ENCODE data around the gene AIPL1. TPM values are rescaled to one million over a fixed set of nuclear protein-coding genes. Genes with fewer than 3 reads are reported as not detected.

The AIPL1 gene
- total and polyA plus RNA-seq, 2 of the 4 experiments (the other 2 are of a cell fraction): not detected

- H2AK5ac ChIP-seq (ENCODE audit: low read depth, low read length): no peak overlapping the region
- no peak overlapping the region for H2AFZ ChIP-seq (replicated peaks; ENCODE audit: low read length, poor library complexity)
- no peak overlapping the region for H3K18ac ChIP-seq (ENCODE audit: low read depth, low read length)
- H3K4me1 ChIP-seq (ENCODE audit: control insufficient read depth, insufficient read depth, low read length): no peaks in the 10 kb centered on the region
- 79% methylated on average over 4 of the region's 16 CpGs; no CpG with 5 or more reads in 1 of the 2 experiments for whole genome bisulfite sequencing, 2 experiments (ENCODE audit: extremely low coverage in 2 of 2, insufficient read length in 1 of 2)
- H4K5ac ChIP-seq (ENCODE audit: low read depth, low read length): no peak overlapping the region
- ChIA-PET CTCF (interaction anchor here (1.0 kb wide), 1 partner anchor 11 kb away, joined by 3 read pairs; no protein-coding TSS in a partner anchor), POLR2A (ENCODE audit: unreplicated experiment) (no interaction called here)
- no TSS peak for BruUV-seq (replicated peaks)
- no peak overlapping the region for H4K91ac ChIP-seq (ENCODE audit: insufficient read depth, low read depth, low read length)
- no peak overlapping the region for H2BK20ac ChIP-seq (ENCODE audit: low read depth, low read length)
- no peak overlapping the region for H3K14ac ChIP-seq (replicated peaks; ENCODE audit: low read depth, low read length)
- no peak overlapping the region for H2BK15ac ChIP-seq (ENCODE audit: low read depth, low read length)
- DNase-seq (no peak), ATAC-seq (ENCODE audit: low read depth) (no peak)
- no peaks in the 10 kb centered on the region for H4K20me1 ChIP-seq (ENCODE audit: insufficient read depth, low read length)
- H3K4ac ChIP-seq (ENCODE audit: low read depth, low read length): no peak overlapping the region
- no peak for TF ChIP-seq SMC3 (IDR thresholded peaks at IDR 0.05; ENCODE audit: low read depth, low read length)
- no peak for TF ChIP-seq RCOR1 (IDR thresholded peaks at IDR 0.05; ENCODE audit: insufficient replicate concordance, low read length)
- no peak for TF ChIP-seq CTCF (conservative IDR thresholded peaks at IDR 0.05; ENCODE audit: low read depth, low read length)
- no peak for TF ChIP-seq RAD21 (IDR thresholded peaks at IDR 0.05; ENCODE audit: low read length)
- TF ChIP-seq USF2 (IDR thresholded peaks at IDR 0.05; ENCODE audit: low read depth, low read length): no peak
- TF ChIP-seq BHLHE40 (IDR thresholded peaks at IDR 0.05; ENCODE audit: low read depth, low read length): no peak
- TF ChIP-seq POLR2A (IDR thresholded peaks at IDR 0.05; ENCODE audit: low read depth, low read length): no peak
- no peak for TF ChIP-seq FOS (IDR thresholded peaks at IDR 0.05; ENCODE audit: low read depth, low read length)
- TF ChIP-seq MAZ (IDR thresholded peaks at IDR 0.05; ENCODE audit: borderline replicate concordance, low read depth, low read length): no peak
- TF ChIP-seq MXI1 (IDR thresholded peaks at IDR 0.05; ENCODE audit: borderline replicate concordance, low read depth, low read length): no peak
- TF ChIP-seq NFE2L2 (IDR thresholded peaks at IDR 0.05; ENCODE audit: low read depth, low read length): no peak
- no peak for TF ChIP-seq MAFK (IDR thresholded peaks at IDR 0.05; ENCODE audit: low read depth, low read length)
- no peak for TF ChIP-seq ELK1 (IDR thresholded peaks at IDR 0.05; ENCODE audit: borderline replicate concordance, low read depth, low read length)
- TF ChIP-seq CEBPB (IDR thresholded peaks at IDR 0.05; ENCODE audit: low read depth, low read length): no peak
- TF ChIP-seq CHD1 (IDR thresholded peaks at IDR 0.05; ENCODE audit: low read depth, low read length): no peak
- no peak for TF ChIP-seq RFX5 (IDR thresholded peaks at IDR 0.05; ENCODE audit: low read depth, low read length)
- no peaks in the 10 kb centered on the region for H3K79me1 ChIP-seq (ENCODE audit: low read depth in 1 of 2, low read length in 2 of 2)
- peaks cover 16% of the 10 kb centered on the region for H3K27me3 ChIP-seq (ENCODE audit: control insufficient read depth, insufficient read depth, low read length)
- in situ Hi-C loops (cut with MboI; ENCODE audit: low sequenced_read_pairs): no loop called here
- no peak overlapping the region for H4K8ac ChIP-seq (ENCODE audit: low read depth in 2 of 2, low read length in 2 of 2)
- no peak overlapping the region for H3K56ac ChIP-seq (ENCODE audit: extremely low read depth, insufficient read depth, low read length)
- H3K4me2 ChIP-seq (ENCODE audit: low read depth, low read length): no peak overlapping the region
- no peak overlapping the region for H3K4me3 ChIP-seq (ENCODE audit: insufficient read depth, low read depth, low read length)
- no peaks in the 10 kb centered on the region for H3K36me3 ChIP-seq (ENCODE audit: control insufficient read depth, insufficient read depth, low read length)
- H2AK9ac ChIP-seq (replicated peaks; ENCODE audit: low read depth, low read length, poor library complexity): no peak overlapping the region
- H3K9ac ChIP-seq (ENCODE audit: low read depth, low read length): no peak overlapping the region
- H2BK120ac ChIP-seq (ENCODE audit: low read depth, low read length): no peak overlapping the region
- no peaks in the 10 kb centered on the region for H3K9me3 ChIP-seq (ENCODE audit: control insufficient read depth, insufficient read depth, low read length)
- H3K23ac ChIP-seq (ENCODE audit: low read depth, low read length): no peak overlapping the region
- H3K9me1 ChIP-seq (ENCODE audit: insufficient read depth, low read length): no peaks in the 10 kb centered on the region
- dilution Hi-C loops (cut with HindIII; ENCODE audit: low sequenced_read_pairs, unreplicated experiment): no loop called here
- H2BK5ac ChIP-seq (ENCODE audit: low read depth, low read length, poor library complexity, severe bottlenecking): no peak overlapping the region
- no peak overlapping the region for H3K27ac ChIP-seq (ENCODE audit: insufficient read depth, low read length)
- intact Hi-C loops (cut with micrococcal nuclease): no loop called here
Measured at GRCh38 chr17:6483507-6483906, 48.6 kb upstream of the AIPL1 start.
